ENCODE measurements around the gene ABRACL. TPM values are rescaled to one million over a fixed set of nuclear protein-coding genes. Genes with fewer than 3 reads are reported as not detected.
"Not testable (repeated sequence)": the region's sequence is repeated elsewhere in the genome, so short reads cannot be mapped to it uniquely, and the experiment has no call there.

Gene ABRACL, protein sequence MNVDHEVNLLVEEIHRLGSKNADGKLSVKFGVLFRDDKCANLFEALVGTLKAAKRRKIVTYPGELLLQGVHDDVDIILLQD
- polyA plus RNA-seq (ENCODE audit: low read depth in 6 of 6): 10 to 100 TPM; 72.3 to 99.0 (median 87.8) TPM

DNA sequence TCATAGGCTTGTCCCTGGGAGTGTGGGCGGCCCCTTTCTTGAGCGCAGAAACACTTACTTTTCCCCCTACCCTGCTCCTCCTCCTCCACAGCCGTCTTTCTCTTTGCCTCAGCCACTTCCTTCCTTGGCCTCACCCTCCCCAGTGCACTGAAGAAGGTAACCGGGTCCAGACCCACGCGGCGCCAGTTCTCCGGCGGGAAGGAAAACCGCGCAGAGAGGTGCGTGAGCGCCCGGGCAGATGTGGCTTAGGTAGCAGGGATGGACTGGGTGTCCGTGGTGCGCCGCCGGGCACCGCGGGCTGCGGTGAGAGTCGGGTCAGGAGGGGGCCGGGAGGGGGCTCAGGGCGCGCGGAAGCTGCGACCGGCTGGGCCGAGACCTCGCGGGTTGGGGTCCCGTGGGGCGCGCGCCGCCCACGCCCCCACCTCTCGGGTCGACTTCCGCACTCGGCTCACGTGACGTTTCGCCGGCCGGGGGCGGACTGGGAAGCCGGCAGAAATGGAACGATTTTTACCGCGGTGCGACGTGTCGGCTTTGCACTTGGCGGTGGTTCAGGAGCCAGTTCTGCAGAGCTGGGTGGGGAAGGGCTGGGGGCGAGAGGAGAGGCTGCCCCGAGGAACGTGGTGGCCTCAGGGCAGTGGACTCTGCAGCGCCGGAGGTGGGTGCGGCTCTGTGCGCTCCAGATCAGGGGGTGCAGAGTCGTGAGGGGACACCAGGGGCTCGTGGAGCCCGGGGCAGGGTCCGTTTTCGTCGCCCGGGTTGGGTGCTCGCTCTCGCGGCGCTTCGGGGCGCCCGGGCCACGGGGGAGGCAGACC, at the start of gene ABRACL:
TSS of gene ABRACL (plus strand) at position 88 of the 812 bp plus-strand sequence. CDS start 5,416 bp downstream, outside the sequence.
- ATAC-seq (ENCODE audit: low read depth in 2 of 2) (peak; percentile 55 to 62), DNase-seq (peak; percentile 79)
- H3K4me3 Mint-ChIP-seq: peak within 1 kb of the TSS in 4 of 8 donors; percentile 93 to 98 (median 96)
- H3K9me3 Mint-ChIP-seq: no peaks in the 10 kb centered on the region
- peaks cover 23 to 31% (median 23%) of the 10 kb centered on the region in 3 donors for H3K4me1 Mint-ChIP-seq
- no peaks in the 10 kb centered on the region for H3K27me3 Mint-ChIP-seq
- peak within 1 kb of the TSS in 5 of 6 donors; percentile 78 to 98 (median 93) for H3K27ac Mint-ChIP-seq
- H3K36me3 Mint-ChIP-seq: peaks cover 4 to 5% of the 10 kb centered on the region in 2 donors

DNA sequence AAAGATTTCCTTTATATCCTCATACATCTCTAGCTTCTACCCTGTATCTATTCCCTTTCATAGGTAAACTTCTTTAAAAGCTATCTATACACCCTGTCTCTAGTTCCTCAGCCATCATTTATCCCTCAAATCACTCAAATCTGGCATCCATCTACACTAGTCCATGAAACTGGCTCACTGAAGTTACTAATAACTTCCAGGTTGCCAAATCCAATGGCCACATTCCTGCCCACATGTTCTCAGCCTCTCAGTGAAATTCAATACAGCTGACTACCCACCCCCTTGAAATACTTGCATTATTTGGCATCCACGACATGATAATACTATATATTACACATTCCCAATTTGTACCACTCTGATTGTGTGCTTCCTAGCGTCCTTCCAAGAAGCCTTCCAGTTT, 49.2 kb upstream of the ABRACL start:
- Mint-ChIP-seq H3K4me3 (no peak overlapping the region), H3K27me3 (no peaks in the 10 kb centered on the region), H3K27ac (peak overlapping the region in 4 of 6 donors; percentile 1 to 70 (median 20)), H3K9me3 (no peaks in the 10 kb centered on the region), H3K4me1 (peaks cover 25 to 57% (median 49%) of the 10 kb centered on the region in 3 donors), H3K36me3 (no peaks in the 10 kb centered on the region)
- DNase-seq (no peak), ATAC-seq (ENCODE audit: low read depth in 2 of 2) (no peak)

DNA sequence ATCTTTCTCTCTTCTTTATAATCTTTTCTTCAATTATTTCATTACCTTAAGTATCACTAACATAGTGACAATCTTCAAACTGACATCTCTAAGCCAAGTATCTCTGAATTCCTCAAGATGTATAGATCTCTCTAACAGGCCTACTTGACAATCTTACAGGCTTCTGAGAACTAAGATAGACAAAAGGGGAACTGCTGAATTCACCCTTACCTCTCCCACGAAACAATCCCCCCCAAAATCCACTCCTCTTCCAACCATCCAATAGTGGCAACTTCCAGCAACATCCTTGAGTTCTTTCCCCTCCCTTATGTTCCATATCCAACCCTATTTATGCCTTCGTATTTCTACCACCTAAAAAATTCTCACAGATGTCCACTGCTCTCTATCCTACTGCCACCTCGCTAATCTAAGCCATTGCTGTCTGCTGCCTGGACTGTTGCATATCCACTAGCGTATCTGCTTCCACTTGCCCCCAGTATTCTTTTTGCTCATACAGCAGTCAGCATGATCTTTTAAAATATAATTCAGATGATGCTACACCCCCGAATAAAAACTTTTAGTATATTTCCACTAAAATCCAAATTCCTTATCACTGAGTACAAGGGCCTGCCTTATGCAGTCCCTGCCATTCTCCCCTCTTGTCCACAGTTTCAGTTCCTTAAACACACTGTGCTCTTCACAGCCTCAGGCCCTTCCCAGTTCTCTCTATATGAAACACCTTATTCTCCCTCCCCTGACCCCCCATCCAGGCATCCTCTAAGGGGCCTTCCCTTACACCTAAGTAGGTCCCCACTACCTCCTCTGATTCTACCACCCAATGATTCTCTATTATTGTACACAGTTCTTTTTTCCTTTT, 48.5 kb upstream of the ABRACL start:
- H3K4me3 Mint-ChIP-seq: peak overlapping the region in 2 of 8 donors; percentile 32 to 34
- ATAC-seq (ENCODE audit: low read depth in 2 of 2) (peak; percentile 89), DNase-seq (no peak)
- H3K4me1 Mint-ChIP-seq: peaks cover 23 to 51% (median 46%) of the 10 kb centered on the region in 3 donors
- peak overlapping the region; percentile 1 to 76 (median 48) for H3K27ac Mint-ChIP-seq
- H3K36me3 Mint-ChIP-seq: no peaks in the 10 kb centered on the region
- H3K27me3 Mint-ChIP-seq: no peaks in the 10 kb centered on the region
- H3K9me3 Mint-ChIP-seq: no peaks in the 10 kb centered on the region

DNA sequence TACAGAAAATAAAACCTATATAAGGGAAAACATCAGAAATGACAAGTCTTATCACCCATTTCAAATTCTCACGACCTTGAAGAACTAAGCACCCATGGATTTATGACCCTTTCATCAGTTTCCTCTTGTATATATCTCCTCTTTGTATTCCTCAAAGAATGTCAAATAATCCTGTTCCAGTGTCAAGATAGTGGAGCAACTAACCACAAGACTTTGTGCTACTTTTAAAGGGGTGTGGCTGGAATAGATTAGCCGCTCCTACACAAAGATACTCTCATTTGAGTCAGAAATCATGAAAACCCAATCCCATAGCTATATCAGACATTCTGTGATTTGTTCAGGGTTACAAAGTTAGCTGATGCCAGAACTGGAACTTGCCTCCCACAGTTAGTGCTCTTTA, 47.1 kb upstream of the ABRACL start:
- DNase-seq (no peak), ATAC-seq (ENCODE audit: low read depth in 2 of 2) (no peak)
- Mint-ChIP-seq H3K4me1 (peaks cover 24 to 49% (median 40%) of the 10 kb centered on the region in 3 donors), H3K27ac (no peak overlapping the region), H3K27me3 (no peaks in the 10 kb centered on the region), H3K4me3 (no peak overlapping the region), H3K36me3 (no peaks in the 10 kb centered on the region), H3K9me3 (no peaks in the 10 kb centered on the region)

DNA sequence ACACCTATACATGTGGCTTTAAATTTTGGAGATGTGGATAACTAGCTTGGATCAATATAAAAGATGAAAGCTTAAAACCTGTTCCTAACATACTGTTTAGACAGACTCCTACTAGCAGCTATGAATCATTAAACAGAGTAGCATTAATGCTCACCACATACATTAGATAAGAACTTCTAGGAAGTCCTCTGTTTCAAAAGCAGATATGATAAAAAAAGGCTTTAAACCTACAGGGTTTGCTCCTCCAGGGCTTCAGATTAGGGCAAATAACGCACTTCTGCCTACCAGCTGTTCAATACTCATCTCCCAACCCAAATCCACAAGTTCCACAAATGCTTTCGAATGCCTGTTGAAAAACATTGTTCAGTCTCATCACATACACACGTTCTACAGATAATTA, 42.0 kb upstream of the ABRACL start:
- H3K9me3 Mint-ChIP-seq: no peaks in the 10 kb centered on the region
- ATAC-seq (ENCODE audit: low read depth in 2 of 2) (no peak), DNase-seq (no peak)
- H3K27ac Mint-ChIP-seq: peak overlapping the region in 2 of 6 donors; percentile 49 to 94
- H3K36me3 Mint-ChIP-seq: no peaks in the 10 kb centered on the region
- H3K4me3 Mint-ChIP-seq: peak overlapping the region in 7 of 8 donors; percentile 73 to 97 (median 93)
- H3K4me1 Mint-ChIP-seq: peaks cover 14 to 25% (median 19%) of the 10 kb centered on the region in 3 donors
- H3K27me3 Mint-ChIP-seq: no peaks in the 10 kb centered on the region

DNA sequence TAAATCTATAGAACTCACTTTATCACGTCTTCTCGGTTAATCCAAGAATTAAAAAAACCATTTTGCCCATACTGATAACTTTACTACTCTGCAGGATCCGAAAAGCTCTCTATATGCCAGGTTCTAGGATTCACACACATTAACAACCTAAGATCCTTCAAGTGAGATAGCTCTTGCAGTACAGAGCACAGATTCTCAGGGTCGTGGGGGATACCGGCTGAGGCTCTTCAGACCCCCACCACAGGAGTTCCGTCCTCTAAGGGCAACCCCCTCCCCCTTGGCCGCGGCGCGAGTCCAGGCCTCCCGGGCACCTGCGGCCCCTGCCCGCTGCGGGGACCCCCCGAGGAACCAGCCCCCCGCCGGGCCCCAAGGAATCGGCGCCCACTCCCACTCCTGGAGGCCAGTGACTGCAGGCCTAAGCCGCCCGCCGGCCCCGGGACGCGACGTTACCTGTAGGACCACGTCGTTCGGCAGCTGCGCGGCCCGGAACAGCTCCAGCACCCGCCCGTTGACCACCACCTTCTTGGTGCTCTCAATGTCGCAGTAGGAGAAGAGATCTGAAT, 41.4 kb upstream of the ABRACL start:
- no peaks in the 10 kb centered on the region for H3K36me3 Mint-ChIP-seq
- H3K27ac Mint-ChIP-seq: peak overlapping the region in 4 of 6 donors; percentile 67 to 94 (median 76)
- DNase-seq (no peak), ATAC-seq (ENCODE audit: low read depth in 2 of 2) (no peak)
- H3K4me1 Mint-ChIP-seq: peaks cover 11 to 23% (median 15%) of the 10 kb centered on the region in 3 donors
- H3K27me3 Mint-ChIP-seq: no peaks in the 10 kb centered on the region
- peak overlapping the region in 7 of 8 donors; percentile 83 to 97 (median 93) for H3K4me3 Mint-ChIP-seq
- H3K9me3 Mint-ChIP-seq: no peaks in the 10 kb centered on the region

DNA sequence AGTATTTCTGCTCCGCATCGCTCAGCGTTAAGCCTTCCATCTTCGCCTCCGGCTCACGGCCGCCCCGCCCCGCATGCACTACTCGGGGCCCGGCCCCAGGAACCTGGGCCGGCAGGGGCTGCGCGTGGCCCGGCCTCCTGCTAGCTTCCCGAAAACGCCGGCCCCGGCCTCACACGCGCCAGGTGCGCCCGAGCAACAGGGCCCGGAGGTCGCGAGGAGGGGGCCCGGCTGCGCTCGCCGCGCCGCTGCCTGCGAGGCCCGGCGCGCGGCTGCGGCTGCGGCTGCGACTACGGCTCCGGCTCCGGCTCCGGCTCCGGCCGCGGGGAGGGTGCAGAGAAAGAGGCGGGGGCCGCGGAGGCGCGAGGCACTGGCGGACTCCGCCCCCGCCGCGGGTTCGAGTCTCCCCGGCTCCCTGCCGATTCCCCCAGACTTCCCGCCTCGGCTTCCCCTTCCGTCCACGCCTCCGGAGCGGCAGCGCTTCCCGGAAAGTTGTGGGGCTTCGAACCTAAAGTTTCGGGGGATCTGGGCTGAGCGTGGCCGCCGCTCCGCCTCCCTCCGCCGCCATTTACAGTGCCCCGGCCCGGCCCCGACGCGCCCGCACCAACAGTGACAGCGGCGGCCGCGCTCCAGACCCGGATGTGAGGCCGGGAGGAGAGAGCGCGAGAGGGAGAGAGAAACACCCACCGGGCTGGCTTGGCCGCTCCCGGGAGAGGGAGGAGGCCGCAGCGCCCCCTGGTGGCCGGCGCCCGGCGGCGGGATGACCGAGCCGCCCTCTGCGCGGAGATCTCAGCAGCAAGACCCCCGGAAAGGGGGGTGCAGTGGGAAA, 40.7 kb upstream of the ABRACL start, which contains the start of gene REPS1:
TSS of gene REPS1 (minus strand) at position 611 of the 826 bp plus-strand sequence. CDS start at position 40, 571 bp downstream.
- ATAC-seq (ENCODE audit: low read depth in 2 of 2): peak; percentile 85 to 87
- peak; percentile 90 for DNase-seq
- H3K4me3 Mint-ChIP-seq: peak within 1 kb of the TSS in 7 of 8 donors; percentile 90 to 97 (median 94)
- peaks cover under 1 to 1% of the 10 kb centered on the region in 2 donors for H3K36me3 Mint-ChIP-seq
- H3K9me3 Mint-ChIP-seq: peaks cover 0 to 2% (median under 1%) of the 10 kb centered on the region in 7 donors
- H3K4me1 Mint-ChIP-seq: peaks cover 12 to 23% (median 15%) of the 10 kb centered on the region in 3 donors
- H3K27ac Mint-ChIP-seq: peak within 1 kb of the TSS; percentile 88 to 99 (median 94)
- no peaks in the 10 kb centered on the region for H3K27me3 Mint-ChIP-seq

DNA sequence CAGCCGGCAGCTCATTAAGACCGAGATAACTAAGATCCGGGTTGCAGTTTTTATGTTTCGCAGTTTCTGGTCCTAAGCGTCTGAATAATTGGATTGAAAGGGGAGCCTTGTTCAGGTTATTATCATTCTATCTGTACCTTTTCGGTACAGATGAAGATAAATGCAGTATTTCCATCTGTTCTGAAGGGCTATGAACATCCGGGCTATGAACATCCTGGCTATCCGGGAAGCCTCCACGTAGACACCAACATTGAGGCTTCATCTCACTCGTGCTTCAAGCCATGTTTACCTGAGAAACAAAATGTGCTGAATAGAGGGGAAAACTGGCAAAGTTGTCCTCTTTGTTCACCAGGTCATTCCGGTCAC, 40.1 kb upstream of the ABRACL start:
- peak in 1 of 2 donors; percentile 3 for ATAC-seq (ENCODE audit: low read depth in 2 of 2)
- H3K27ac Mint-ChIP-seq: peak overlapping the region; percentile 88 to 99 (median 94)

DNA sequence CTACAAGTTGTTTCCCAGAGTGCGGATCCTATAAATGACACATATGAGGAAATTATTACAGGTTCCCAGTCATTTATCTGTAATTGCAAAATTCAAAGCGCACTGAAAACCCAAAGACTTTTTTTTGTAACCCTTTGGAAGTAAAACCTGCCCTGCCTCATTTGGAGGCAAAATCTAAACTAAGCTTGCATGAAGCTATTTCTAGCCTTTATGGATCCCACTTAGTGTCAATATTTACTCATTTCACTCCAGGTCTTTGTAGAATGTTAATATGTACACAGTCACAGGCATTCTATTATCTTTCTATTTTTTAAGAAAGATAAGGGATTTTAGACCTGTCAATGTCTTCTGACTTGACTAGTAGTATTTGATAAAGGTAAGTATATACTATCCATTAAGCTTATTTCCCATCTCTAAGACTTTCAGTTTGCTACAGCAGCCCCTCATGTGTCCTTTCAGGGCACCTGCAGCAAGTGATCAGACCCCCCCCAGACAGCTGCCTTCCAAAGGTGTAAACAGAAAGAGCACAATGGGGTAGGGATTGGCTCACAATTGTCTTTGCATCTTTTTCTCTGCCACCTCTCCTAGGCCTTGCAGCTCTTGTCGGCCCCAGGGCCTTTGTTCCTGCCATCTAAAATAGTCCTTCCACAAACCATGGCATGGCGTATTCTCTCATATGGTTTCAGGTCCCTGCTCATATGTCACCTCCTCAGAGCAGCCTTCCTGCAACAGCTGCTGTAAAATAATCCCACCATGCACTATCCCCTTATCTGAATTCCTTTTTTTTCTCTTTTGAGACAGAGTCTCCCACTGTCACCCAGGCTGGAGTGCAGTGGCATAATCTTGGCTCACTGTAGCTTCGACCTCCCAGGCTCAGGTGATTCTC, 39.2 kb upstream of the ABRACL start:
- Mint-ChIP-seq H3K4me3 (peak overlapping the region in 7 of 8 donors; percentile 13 to 97 (median 94)), H3K27ac (peak overlapping the region in 4 of 6 donors; percentile 61 to 94 (median 78)), H3K27me3 (no peaks in the 10 kb centered on the region), H3K9me3 (peaks cover 0 to 10% (median 4%) of the 10 kb centered on the region in 7 donors), H3K36me3 (peaks cover 5 to 7% of the 10 kb centered on the region in 2 donors), H3K4me1 (peaks cover 14 to 23% (median 15%) of the 10 kb centered on the region in 3 donors)
- no peak for DNase-seq
- ATAC-seq (ENCODE audit: low read depth in 2 of 2): no peak

More for the DNA sequence above, 40.1 kb upstream of the ABRACL start:
- Mint-ChIP-seq H3K9me3 (peaks cover 0 to 8% (median 4%) of the 10 kb centered on the region in 7 donors), H3K4me1 (peaks cover 14 to 23% (median 15%) of the 10 kb centered on the region in 3 donors), H3K27me3 (no peaks in the 10 kb centered on the region), H3K36me3 (peaks cover 5 to 6% of the 10 kb centered on the region in 2 donors), H3K4me3 (peak overlapping the region in 7 of 8 donors; percentile 90 to 97 (median 94))
- DNase-seq: no peak

DNA sequence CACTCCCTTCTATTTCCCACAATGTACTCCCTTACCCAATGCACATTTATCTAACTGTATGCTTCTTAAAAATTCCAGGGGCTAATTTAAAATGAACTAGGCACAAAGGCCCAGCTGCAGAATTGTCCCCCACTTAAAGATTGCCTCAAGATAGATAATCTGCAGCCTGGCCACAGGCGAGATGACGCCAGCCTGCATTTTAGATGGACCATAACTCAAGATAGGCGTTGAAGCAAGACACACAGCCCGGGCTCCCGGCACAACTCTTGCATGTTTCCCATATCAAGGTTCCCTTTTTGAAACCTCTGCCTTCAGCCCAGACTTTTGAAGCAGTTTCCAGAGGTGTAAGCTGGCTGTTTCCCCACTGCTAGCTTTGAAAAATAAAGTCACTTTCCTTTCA, 37.3 kb upstream of the ABRACL start:
- Mint-ChIP-seq H3K4me3 (peak overlapping the region in 2 of 8 donors; percentile 7 to 11), H3K36me3 (peaks cover 5 to 7% of the 10 kb centered on the region in 2 donors), H3K27me3 (no peaks in the 10 kb centered on the region), H3K27ac (no peak overlapping the region), H3K9me3 (peaks cover 0 to 10% (median 4%) of the 10 kb centered on the region in 7 donors), H3K4me1 (peaks cover 11 to 20% (median 14%) of the 10 kb centered on the region in 3 donors)
- no peak for ATAC-seq (ENCODE audit: low read depth in 2 of 2)
- DNase-seq: no peak

DNA sequence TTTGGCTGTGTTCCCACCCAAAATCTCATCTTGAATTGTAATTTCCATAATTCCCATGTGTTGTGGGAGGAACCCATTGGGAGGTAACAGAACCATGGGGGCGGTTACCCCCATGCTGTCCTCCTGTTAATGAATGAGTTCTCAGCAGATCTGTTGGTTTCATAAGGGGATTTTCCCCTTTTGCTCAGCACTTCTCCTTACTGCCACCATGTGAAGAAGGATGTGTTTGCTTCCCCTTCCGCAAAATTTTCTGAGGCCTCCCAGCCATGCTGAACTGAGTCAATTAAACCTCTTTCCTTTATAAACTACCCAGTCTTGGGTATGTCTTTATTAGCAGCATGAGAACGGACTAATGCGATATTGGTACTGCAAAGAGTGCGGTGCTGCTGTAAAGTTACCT, 35.6 kb upstream of the ABRACL start:
- peaks cover 0 to 14% (median 11%) of the 10 kb centered on the region in 3 donors for H3K4me1 Mint-ChIP-seq
- peak overlapping the region in 2 of 8 donors; percentile 41 to 44 for H3K4me3 Mint-ChIP-seq
- H3K27me3 Mint-ChIP-seq; H3K36me3 Mint-ChIP-seq; DNase-seq; ATAC-seq (ENCODE audit: low read depth in 2 of 2): not testable (repeated sequence)
- peaks cover 0 to 10% (median 4%) of the 10 kb centered on the region in 7 donors for H3K9me3 Mint-ChIP-seq
- H3K27ac Mint-ChIP-seq: peak overlapping the region in 1 of 6 donors; percentile 40
